Vagina (tissue), 2 donors: Measurements from ENCODE around the gene OR51Q1. TPM values are rescaled to one million over a fixed set of nuclear protein-coding genes. Genes with fewer than 3 reads are reported as not detected.
A peak's percentile ranks its signal among the peaks of the same experiment; 100 is the strongest.

Experiments
- DNase-seq, 2 donors: peaks; one replicate each; pipeline ENCODE4 v3.0.0-alpha.2; 2017; ENCODE audit errors: extremely low spot score in 2 of 2
- H3K27ac ChIP-seq: fragments of 200-600 bp; sonication (generic); one replicate; pipeline ENCODE4 v1.5.1; 2019
- H3K27me3 ChIP-seq: fragments of 200-600 bp; sonication (generic); one replicate; pipeline ENCODE4 v1.5.1; 2019
- H3K36me3 ChIP-seq, 2 donors: fragments of 200-600 bp; sonication (generic); one replicate each; pipeline ENCODE4 v1.5.1; 2017 to 2019
- H3K4me1 ChIP-seq: fragments of 200-600 bp; sonication (generic); one replicate; pipeline ENCODE4 v1.5.1; 2019
- H3K4me3 ChIP-seq, 2 donors: fragments of 200-600 bp; sonication (generic); 1 replicate in 1 of 2; 2 replicates in 1 of 2; pipeline ENCODE4 v1.5.1; 2016 to 2019
- H3K9me3 ChIP-seq: fragments of 200-600 bp; sonication (generic); one replicate; pipeline ENCODE4 v1.5.1; 2019
- POLR2A ChIP-seq, 2 donors: fragments of 450-650 bp; IDR thresholded peaks; one replicate each; pipeline ENCODE4 v1.6.1; 2017; ENCODE audit warnings: antibody characterized with exemption in 2 of 2, mild to moderate bottlenecking in 2 of 2, moderate library complexity in 2 of 2
- POLR2AphosphoS5 ChIP-seq, 2 donors: sonication (generic); formaldehyde crosslinking; IDR thresholded peaks; one replicate each; pipeline ENCODE4 v1.9.0; 2017; ENCODE audit warnings: antibody characterized with exemption in 2 of 2, mild to moderate bottlenecking in 2 of 2, low read depth in 1 of 2; ENCODE audit not compliant: insufficient read depth in 1 of 2
- intact Hi-C: fragments of 100-400 bp; cut with DNase I; formaldehyde crosslinking; loops from one replicate; pipeline ENCODE4 v1.15.1; 2023
- total RNA-seq: library from RNA; depleted of rRNA; stranded (reverse); fragments of >200 nt; gene quantifications from one replicate; pipeline ENCODE4 v1.2.3, GENCODE V29; 2016
- TF ChIP-seq, protein P1 (sequence below), 3 experiments: fragments of 450-650 bp in 2 of 3; fragments of 200-600 bp in 1 of 3; sonication (generic) in 1 of 3; IDR thresholded peaks; one replicate each; pipeline ENCODE4 v1.5.1; 2017 to 2019; ENCODE audit warnings: antibody characterized with exemption in 3 of 3, mild to moderate bottlenecking in 2 of 3, moderate library complexity in 2 of 3

Gene OR51Q1
- not detected for total RNA-seq

DNA sequence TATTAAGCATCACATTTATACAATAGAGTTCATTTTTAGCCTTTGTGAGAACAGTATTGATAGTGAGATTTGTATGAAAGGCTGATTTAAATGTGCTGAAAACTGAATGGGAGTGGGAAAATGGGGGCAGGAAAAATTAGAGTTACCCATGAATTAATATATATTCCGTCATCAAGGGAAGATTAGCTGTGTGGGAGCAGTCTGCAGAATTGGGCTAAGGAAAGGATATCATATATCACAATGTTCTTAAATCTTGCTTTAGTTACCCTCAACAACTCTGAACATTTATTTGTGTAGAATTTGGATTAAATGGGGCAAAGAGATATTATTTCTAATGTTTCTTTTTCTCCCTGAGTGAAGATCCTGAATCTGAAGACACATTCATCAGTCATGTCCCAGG, at the start of gene OR51Q1:
TSS of gene OR51Q1 (plus strand) at position 301 of the 400 bp plus-strand sequence. CDS start at position 391, 90 bp downstream.
- intact Hi-C loops, result no loop called here
- no peak for DNase-seq
- Histone ChIP-seq H3K4me1 (no peaks in the 10 kb centered on the region), H3K9me3 (no peaks in the 10 kb centered on the region), H3K27me3 (no peaks in the 10 kb centered on the region), H3K36me3 (no peaks in the 10 kb centered on the region), H3K27ac (no peak within 1 kb of the TSS), H3K4me3 (no peak within 1 kb of the TSS)
- TF ChIP-seq POLR2AphosphoS5 (IDR thresholded peaks at IDR 0.05; ENCODE audit: insufficient read depth in 1 of 2, low read depth in 1 of 2) (no peak), POLR2A (IDR thresholded peaks at IDR 0.05) (no peak)
- TF ChIP-seq, protein P1, sequence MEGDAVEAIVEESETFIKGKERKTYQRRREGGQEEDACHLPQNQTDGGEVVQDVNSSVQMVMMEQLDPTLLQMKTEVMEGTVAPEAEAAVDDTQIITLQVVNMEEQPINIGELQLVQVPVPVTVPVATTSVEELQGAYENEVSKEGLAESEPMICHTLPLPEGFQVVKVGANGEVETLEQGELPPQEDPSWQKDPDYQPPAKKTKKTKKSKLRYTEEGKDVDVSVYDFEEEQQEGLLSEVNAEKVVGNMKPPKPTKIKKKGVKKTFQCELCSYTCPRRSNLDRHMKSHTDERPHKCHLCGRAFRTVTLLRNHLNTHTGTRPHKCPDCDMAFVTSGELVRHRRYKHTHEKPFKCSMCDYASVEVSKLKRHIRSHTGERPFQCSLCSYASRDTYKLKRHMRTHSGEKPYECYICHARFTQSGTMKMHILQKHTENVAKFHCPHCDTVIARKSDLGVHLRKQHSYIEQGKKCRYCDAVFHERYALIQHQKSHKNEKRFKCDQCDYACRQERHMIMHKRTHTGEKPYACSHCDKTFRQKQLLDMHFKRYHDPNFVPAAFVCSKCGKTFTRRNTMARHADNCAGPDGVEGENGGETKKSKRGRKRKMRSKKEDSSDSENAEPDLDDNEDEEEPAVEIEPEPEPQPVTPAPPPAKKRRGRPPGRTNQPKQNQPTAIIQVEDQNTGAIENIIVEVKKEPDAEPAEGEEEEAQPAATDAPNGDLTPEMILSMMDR (IDR thresholded peaks at IDR 0.05), result no peak

GRCh38 chr11:5380740-5381342, 41.1 kb upstream of the OR51Q1 start:
- no peaks in the 10 kb centered on the region for H3K4me1 ChIP-seq
- no peaks in the 10 kb centered on the region for H3K36me3 ChIP-seq
- no peak overlapping the region for H3K4me3 ChIP-seq
- intact Hi-C loops, result no loop called here
- no peak for TF ChIP-seq POLR2AphosphoS5 (IDR thresholded peaks at IDR 0.05; ENCODE audit: insufficient read depth in 1 of 2, low read depth in 1 of 2)
- TF ChIP-seq POLR2A (IDR thresholded peaks at IDR 0.05), result no peak
- TF ChIP-seq, protein P1 (IDR thresholded peaks at IDR 0.05), result peak in 1 of 3 experiments; percentile 18
- no peak overlapping the region for H3K27ac ChIP-seq
- no peak for DNase-seq
- no peaks in the 10 kb centered on the region for H3K27me3 ChIP-seq
- no peaks in the 10 kb centered on the region for H3K9me3 ChIP-seq

DNA sequence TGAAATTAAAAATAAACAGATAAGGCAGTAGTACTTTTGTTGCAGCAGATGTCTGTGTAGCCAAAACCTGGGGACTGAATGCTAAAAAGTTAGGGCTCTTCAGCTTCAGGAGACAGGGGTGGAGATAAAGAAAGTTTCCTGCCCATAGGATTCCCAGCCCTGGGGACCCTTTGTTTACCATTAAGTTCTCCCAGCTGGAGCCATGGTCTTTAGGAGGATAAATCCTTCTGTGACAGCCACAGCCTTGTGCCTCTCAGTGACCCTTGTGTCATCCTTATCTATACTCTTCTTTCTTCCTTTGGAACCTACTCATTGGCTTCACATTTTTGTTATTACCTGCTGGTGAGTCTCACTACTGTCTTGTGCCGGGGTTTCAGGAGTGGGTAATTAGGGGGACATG, 38.3 kb upstream of the OR51Q1 start, which contains the start of gene OR51M1:
TSS of gene OR51M1 (plus strand) at position 237 of the 400 bp plus-strand sequence. CDS start 5,587 bp downstream, outside the sequence.
- no peaks in the 10 kb centered on the region for H3K4me1 ChIP-seq
- no peak for DNase-seq
- H3K27ac ChIP-seq, result no peak within 1 kb of the TSS
- H3K9me3 ChIP-seq, result no peaks in the 10 kb centered on the region
- TF ChIP-seq, protein P1 (IDR thresholded peaks at IDR 0.05), result no peak
- intact Hi-C loops, result no loop called here
- H3K27me3 ChIP-seq, result no peaks in the 10 kb centered on the region
- no peak within 1 kb of the TSS for H3K4me3 ChIP-seq
- no peaks in the 10 kb centered on the region for H3K36me3 ChIP-seq

- no peak for TF ChIP-seq POLR2AphosphoS5 (IDR thresholded peaks at IDR 0.05; ENCODE audit: insufficient read depth in 1 of 2, low read depth in 1 of 2)
- TF ChIP-seq, protein P1 (IDR thresholded peaks at IDR 0.05), result no peak
- H3K27me3 ChIP-seq, result no peaks in the 10 kb centered on the region
- intact Hi-C loops, result no loop called here
- H3K36me3 ChIP-seq, result no peaks in the 10 kb centered on the region
- H3K4me3 ChIP-seq, result no peak overlapping the region
- H3K27ac ChIP-seq, result no peak overlapping the region
- no peaks in the 10 kb centered on the region for H3K9me3 ChIP-seq
- DNase-seq, result no peak
- H3K4me1 ChIP-seq, result no peaks in the 10 kb centered on the region
These were observed 37.6 kb upstream of the OR51Q1 start for GRCh38 chr11:5384335-5384734.

DNA sequence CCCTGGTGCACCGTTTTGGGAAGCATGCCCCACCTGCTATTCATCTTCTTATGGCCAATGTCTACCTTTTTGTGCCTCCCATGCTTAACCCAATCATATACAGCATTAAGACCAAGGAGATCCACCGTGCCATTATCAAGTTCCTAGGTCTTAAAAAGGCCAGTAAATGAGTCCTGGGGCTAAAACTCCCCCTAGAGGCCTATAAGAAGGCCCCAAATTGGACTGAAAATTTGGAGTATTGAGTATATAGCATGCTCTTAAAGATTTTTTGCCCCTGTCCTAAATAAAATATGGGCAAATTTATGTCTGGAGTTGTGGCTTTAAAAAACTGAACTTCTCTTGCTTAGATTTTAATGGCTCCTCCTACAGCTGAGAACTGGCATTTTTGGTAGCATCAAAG, 31.7 kb upstream of the OR51Q1 start:
- H3K36me3 ChIP-seq, result no peaks in the 10 kb centered on the region
- intact Hi-C loops, result no loop called here
- no peaks in the 10 kb centered on the region for H3K4me1 ChIP-seq
- H3K27ac ChIP-seq, result no peak overlapping the region
- no peaks in the 10 kb centered on the region for H3K9me3 ChIP-seq
- no peaks in the 10 kb centered on the region for H3K27me3 ChIP-seq
- DNase-seq, result no peak
- no peak overlapping the region for H3K4me3 ChIP-seq
- no peak for TF ChIP-seq POLR2AphosphoS5 (IDR thresholded peaks at IDR 0.05; ENCODE audit: insufficient read depth in 1 of 2, low read depth in 1 of 2)
- TF ChIP-seq, protein P1 (IDR thresholded peaks at IDR 0.05), result no peak
- no peak for TF ChIP-seq POLR2A (IDR thresholded peaks at IDR 0.05)
